ENCODE measurements around the gene USP36. TPM values are rescaled to one million over a fixed set of nuclear protein-coding genes. Genes with fewer than 3 reads are reported as not detected.

Gene USP36
- total and polyA plus RNA-seq, 8 donors, result 29.2 to 53.7 (median 45.0) TPM

- ATAC-seq, result no peak
Observed at GRCh38 chr17:78812855-78813254, 27.8 kb downstream of the USP36 start.

GRCh38 chr17:78808163-78808562, 32.5 kb downstream of the USP36 start:
- no peak for ATAC-seq
- Histone ChIP-seq H3K27ac (no peak overlapping the region), H3K9me3 (no peaks in the 10 kb centered on the region), H3K4me1 (peaks cover 0 to 17% of the 10 kb centered on the region in 2 donors), H3K27me3 (no peaks in the 10 kb centered on the region), H3K4me3 (no peak overlapping the region), H3K36me3 (peaks cover 0 to 94% of the 10 kb centered on the region in 2 donors)
- intact Hi-C loops (cut with DNase I), result no loop called here
- TF ChIP-seq CTCF (IDR thresholded peaks at IDR 0.05), result no peak
- DNase-seq, result no peak

More at GRCh38 chr17:78812855-78813254, 27.8 kb downstream of the USP36 start:
- DNase-seq, result no peak
- Histone ChIP-seq H3K27me3 (no peaks in the 10 kb centered on the region), H3K9me3 (no peaks in the 10 kb centered on the region), H3K4me3 (no peak overlapping the region), H3K36me3 (peaks cover 0 to 99% of the 10 kb centered on the region in 2 donors), H3K4me1 (no peaks in the 10 kb centered on the region), H3K27ac (no peak overlapping the region)
- TF ChIP-seq CTCF (IDR thresholded peaks at IDR 0.05), result no peak
- intact Hi-C loops (cut with DNase I), result no loop called here

- H3K36me3 ChIP-seq, result peaks cover 0 to 93% of the 10 kb centered on the region in 2 donors
- H3K4me1 ChIP-seq, result peaks cover 0 to 19% of the 10 kb centered on the region in 2 donors
- no peaks in the 10 kb centered on the region for H3K27me3 ChIP-seq
- no peak for TF ChIP-seq CTCF (IDR thresholded peaks at IDR 0.05)
- no peak overlapping the region for H3K27ac ChIP-seq
- peak; percentile 39 for ATAC-seq
- intact Hi-C loops (cut with DNase I), result no loop called here
- no peak overlapping the region for H3K4me3 ChIP-seq
- H3K9me3 ChIP-seq, result no peaks in the 10 kb centered on the region
- DNase-seq, result peak in 1 of 4 donors; percentile 51
Observed at GRCh38 chr17:78806451-78806850, 34.2 kb downstream of the USP36 start.

GRCh38 chr17:78805301-78805700, 35.3 kb downstream of the USP36 start:
- Histone ChIP-seq H3K9me3 (no peaks in the 10 kb centered on the region), H3K27ac (no peak overlapping the region), H3K4me1 (peaks cover 0 to 19% of the 10 kb centered on the region in 2 donors), H3K4me3 (no peak overlapping the region), H3K27me3 (no peaks in the 10 kb centered on the region), H3K36me3 (peaks cover 0 to 91% of the 10 kb centered on the region in 2 donors)
- TF ChIP-seq CTCF (IDR thresholded peaks at IDR 0.05), result no peak
- no peak for DNase-seq
- intact Hi-C loops (cut with DNase I), result no loop called here
- no peak for ATAC-seq

- ATAC-seq, result no peak
- TF ChIP-seq CTCF (IDR thresholded peaks at IDR 0.05), result no peak
Observed at GRCh38 chr17:78804777-78805176, 35.8 kb downstream of the USP36 start.

More at GRCh38 chr17:78804777-78805176, 35.8 kb downstream of the USP36 start:
- H3K9me3 ChIP-seq, result no peaks in the 10 kb centered on the region
- H3K27ac ChIP-seq, result no peak overlapping the region
- no peaks in the 10 kb centered on the region for H3K27me3 ChIP-seq
- H3K4me3 ChIP-seq, result no peak overlapping the region
- H3K36me3 ChIP-seq, result peaks cover 0 to 90% of the 10 kb centered on the region in 2 donors
- DNase-seq, result no peak
- peaks cover 0 to 19% of the 10 kb centered on the region in 2 donors for H3K4me1 ChIP-seq
- intact Hi-C loops (cut with DNase I), result no loop called here

Measured in left lung (tissue), 10 donors.